HG03280 (cell line): ENCODE measurements around the gene TATDN3.
A peak's percentile ranks its signal among the peaks of the same experiment; 100 is the strongest.
"Not testable (repeated sequence)": the region's sequence is repeated elsewhere in the genome, so short reads cannot be mapped to it uniquely, and the experiment has no call there.

Experiments
- ATAC-seq: cut with Tn5 transposase; IDR thresholded peaks from one replicate; pipeline ENCODE4 v1.9.1; 2021; ENCODE audit warnings: mild to moderate bottlenecking, moderate library complexity; ENCODE audit not compliant: unreplicated experiment

Gene TATDN3

DNA sequence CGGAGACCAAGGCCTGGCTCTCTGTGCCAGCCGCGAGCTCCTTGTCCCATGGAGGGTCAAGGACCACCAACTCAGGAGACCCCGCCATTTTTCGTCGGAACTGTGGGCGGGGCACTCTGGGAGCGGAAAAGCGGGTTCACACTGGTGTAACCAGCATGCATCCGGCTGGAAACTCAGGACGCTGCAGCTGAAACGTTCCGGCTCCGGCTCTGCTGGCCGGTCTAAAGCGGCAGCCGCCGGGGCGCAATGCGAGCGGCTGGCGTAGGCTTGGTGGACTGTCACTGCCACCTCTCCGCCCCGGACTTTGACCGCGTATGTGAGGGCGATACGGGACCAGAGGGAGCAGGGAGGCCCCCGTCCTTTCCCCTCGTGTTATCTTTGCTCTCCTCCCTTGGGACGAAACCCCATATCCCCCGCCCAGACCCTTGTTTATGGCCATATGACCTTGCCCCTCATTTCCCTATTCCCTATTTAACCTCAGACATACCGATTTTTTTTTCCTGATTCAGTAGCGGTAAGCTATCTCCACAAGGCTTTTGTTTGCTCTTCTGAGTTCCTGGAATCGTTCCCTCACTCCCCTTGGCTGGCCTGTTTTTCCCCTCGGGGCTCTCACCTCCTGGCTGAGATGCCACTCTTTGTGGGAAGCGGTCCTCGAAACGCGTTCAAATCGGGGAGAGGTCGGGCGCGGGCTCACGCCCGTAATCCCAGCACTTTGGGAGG lies at the start of gene TATDN3, which contains the start of gene NSL1:
TSS of gene TATDN3 (plus strand) at position 219 of the 720 bp plus-strand sequence. CDS start at position 247, 28 bp downstream.
TSS of gene NSL1 (minus strand) at position 102 of the 720 bp plus-strand sequence. CDS start at position 88, 14 bp downstream.
- peak; percentile 64 for ATAC-seq

DNA sequence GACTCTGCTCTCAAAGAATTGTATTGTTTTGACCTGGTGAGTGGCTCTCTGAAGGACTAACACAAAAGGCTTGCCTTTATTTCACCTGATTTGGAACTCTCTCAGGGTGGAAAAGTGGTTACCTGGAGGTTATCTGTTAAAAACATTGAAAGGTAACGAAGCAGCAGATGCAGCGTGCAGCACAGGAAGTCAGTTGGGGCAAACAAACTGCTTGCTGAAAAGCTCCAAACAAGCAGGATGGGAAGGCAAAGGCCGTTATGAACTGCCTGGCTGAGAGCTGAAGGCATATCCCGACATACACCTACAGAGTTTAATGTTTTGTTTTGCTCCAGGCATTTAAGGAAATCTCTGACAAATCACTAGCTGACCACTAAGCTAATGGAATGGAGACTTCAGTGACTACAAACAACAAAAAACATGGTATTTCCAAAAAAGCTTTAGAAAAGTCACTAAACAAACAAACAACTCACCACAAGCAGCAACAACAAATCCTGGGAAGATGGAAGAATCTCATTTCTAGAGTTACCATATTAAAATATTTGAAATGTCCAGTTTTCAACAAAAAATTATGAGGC lies 47.7 kb upstream of the TATDN3 start:
- ATAC-seq, result no peak

GRCh38 chr1:212745303-212745702 lies 46.4 kb upstream of the TATDN3 start:
- no peak for ATAC-seq

GRCh38 chr1:212746546-212746945 lies 45.1 kb upstream of the TATDN3 start:
- ATAC-seq, result no peak

- ATAC-seq, result no peak
Measured at GRCh38 chr1:212749821-212750535, 41.7 kb upstream of the TATDN3 start.

- no peak for ATAC-seq
Measured at GRCh38 chr1:212752252-212752933, 39.3 kb upstream of the TATDN3 start.

DNA sequence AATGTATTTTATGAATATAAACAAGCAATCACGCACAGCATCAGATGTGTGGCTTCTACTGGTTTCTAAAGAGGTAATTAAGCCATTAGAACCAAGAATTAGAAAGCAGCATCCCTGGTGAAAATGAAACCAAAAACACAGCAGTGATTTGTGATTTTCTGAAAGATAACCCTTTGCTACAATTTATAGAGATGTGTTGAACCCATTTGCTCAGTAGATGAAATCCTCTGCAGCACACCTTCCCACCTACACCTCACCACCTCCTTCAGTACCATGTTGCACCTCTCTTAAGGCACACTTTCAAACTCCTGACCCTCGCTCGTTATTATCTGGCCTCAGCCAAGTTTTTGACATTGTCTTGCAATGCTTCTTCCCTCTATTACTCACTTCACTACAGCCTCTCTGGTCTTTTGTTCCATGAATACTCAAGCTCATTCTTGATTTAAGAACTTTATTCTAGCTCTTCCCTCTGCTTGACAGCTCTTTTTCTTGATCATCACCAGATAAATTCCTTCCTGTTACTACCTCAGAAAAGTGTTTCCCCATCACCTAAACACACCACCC lies 38.7 kb upstream of the TATDN3 start:
- ATAC-seq, result no peak

DNA sequence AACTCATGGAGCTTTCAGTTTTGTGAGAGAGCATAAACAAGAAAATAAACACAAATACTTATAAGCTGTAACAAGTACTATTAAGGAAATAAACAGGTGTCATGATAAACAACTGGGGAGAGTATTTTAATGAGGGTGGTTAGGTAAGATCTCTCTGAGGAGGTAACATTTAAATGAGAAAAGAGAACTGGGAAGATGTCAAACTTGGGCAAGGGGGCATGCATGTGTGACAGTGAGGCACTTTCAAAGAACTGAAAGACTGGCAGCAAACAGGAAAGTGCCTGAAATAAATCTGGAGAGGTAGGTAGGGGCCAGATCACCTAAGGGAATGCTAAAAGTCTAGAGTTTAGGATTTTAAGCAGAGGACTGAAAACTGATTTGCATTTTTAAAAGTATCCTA lies 37.9 kb upstream of the TATDN3 start:
- no peak for ATAC-seq

GRCh38 chr1:212754193-212754592 lies 37.5 kb upstream of the TATDN3 start:
- ATAC-seq, result no peak

DNA sequence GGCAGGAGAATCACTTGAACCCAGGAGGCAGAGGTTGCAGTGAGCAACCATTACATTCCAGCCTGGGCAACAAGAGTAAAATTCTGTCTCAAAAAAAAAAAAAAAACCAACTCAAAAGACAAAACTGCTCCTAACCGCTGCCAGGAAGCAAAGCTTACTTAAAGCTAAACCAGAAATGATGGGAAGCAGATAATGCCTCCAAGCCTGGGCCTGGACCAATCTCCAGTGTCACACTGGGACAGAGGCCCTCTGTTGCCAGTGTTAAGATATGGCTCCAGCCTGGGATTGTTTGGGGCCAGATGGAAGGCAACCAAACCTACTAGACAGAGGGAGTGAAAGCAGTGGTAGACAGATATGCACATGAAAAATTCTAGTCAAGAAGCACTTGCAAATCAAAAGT lies 37.0 kb upstream of the TATDN3 start:
- no peak for ATAC-seq

GRCh38 chr1:212759683-212760082 lies 32.0 kb upstream of the TATDN3 start:
- ATAC-seq, result no peak

DNA sequence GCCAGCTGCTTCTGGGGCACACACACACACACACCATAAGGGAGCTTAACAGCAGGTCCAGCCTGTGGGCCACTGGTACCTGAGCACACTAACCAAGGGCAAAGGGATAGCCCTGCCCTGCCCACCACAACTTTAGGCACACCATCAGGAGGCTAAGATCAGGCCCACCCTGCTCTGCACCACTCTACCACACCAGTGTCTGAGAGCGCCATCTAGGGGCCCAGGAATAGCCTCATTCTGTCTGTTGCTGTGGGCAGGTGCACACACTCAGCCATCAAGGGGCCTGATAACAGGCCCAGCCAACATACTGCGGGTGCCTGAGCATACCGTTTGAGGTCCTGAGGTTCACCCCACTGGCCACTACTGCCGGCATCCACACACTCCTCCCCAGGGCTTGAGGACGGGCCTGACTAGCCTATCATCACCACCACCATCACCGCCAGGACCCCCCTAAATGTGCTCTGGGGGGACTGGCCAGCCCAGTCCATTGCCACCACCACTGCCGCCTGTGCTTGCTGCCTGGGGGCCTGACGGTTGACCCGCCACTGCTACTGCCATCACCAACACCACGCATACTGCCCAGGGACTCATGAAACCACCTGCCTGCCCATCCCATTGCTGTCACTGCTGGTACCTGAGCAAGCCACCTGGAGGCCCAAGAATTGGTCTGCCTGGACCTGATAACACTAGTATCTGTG lies 31.4 kb upstream of the TATDN3 start:
- no peak for ATAC-seq

GRCh38 chr1:212762234-212762633 lies 29.5 kb upstream of the TATDN3 start:
- ATAC-seq, result no peak

DNA sequence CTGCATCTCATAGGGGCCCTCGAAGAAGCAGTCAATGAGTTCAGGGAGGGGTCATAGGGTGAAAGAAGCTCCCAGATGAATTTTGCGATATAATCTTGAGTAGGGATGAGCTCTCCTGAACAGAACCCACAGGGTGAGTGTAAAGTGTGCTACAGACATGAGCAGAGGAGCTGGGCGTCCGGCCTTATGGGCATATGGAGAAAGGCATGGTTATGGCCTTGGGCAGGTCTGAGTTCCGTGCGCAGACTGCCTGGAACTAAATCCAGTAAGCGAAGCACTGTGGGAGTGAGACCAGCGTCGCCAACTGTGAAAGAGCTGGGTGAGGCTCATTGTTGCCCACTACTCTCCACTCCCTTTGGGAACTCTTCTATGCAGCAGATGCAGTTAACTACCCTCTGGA lies 28.9 kb upstream of the TATDN3 start:
- ATAC-seq, result no peak

GRCh38 chr1:212764718-212765281 lies 26.9 kb upstream of the TATDN3 start:
- ATAC-seq, result not testable (repeated sequence)

GRCh38 chr1:212766825-212767224 lies 24.9 kb upstream of the TATDN3 start:
- ATAC-seq, result not testable (repeated sequence)

DNA sequence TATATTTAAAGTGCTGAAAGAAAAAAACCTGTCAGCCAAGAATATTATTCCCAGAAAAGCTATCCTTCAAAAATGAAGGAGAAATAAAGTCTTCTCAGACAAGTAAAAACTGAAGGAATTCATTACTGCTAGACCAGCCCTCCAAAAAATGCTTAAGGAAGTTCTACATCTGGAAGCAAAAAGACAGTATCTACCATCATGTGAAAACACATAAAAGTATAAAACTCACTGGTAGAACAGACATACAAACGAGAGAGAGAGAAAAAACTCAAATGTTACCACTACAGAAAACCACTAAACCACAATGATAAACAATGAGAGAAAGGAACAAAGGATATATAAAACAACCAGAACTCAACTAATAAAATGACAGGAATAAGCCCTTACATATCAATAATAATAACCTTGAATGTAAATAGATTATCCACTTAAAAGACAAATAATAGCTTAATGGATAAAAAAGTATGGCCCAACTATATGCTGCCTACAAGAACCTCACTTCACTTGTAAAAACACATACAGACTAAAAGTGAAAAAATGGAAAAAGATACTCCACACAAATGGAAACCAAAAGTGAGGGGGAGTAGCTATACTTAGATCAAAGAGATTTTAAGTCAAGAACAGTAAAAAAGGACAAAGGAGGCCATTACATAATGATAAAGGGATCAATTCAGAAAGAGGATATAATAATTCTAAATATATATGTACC lies 22.1 kb upstream of the TATDN3 start:
- no peak for ATAC-seq

- ATAC-seq, result no peak
Measured at GRCh38 chr1:212771341-212771740, 20.4 kb upstream of the TATDN3 start.

- no peak for ATAC-seq
Measured at GRCh38 chr1:212773011-212773410, 18.7 kb upstream of the TATDN3 start.
